ENCODE data around the gene IL13RA2. TPM values are rescaled to one million over a fixed set of nuclear protein-coding genes. Genes with fewer than 3 reads are reported as not detected.

Gene IL13RA2
- total RNA-seq (ENCODE audit: low replicate concordance), result 2.3 and 222 TPM in 2 replicates

GRCh38 chrX:115017455-115017854 lies at the start of gene IL13RA2:
Gene IL13RA2 (minus strand): TSS chrX:115017616. CDS start chrX:115017269, 347 bp downstream.

Other genes starting within 250 kb of the IL13RA2 start
- not detected in 2 replicates for gene RBMXL3, start 171.8 kb upstream of the IL13RA2 start, total RNA-seq (ENCODE audit: low replicate concordance)
- 3.1 and 3.2 TPM in 2 replicates for gene LRCH2, start 216.5 kb upstream of the IL13RA2 start, total RNA-seq (ENCODE audit: low replicate concordance)